Cardiac fibroblast (primary cell): Measurements from ENCODE around the gene SLC23A2.

Source experiments
- DNase-seq, 2 donors: peaks; one replicate each; pipeline versions ENCODE4 v3.0.0 to v3.0.0-alpha.2; 2010; ENCODE audit warnings: low read depth in 2 of 2
- H3K4me3 ChIP-seq, 2 donors: replicated peaks in 1 of 2; 1 replicate in 1 of 2; 2 replicates in 1 of 2; pipeline ENCODE4 v1.5.1; 2011; ENCODE audit warnings: low read depth in 2 of 2, low read length in 2 of 2, mild to moderate bottlenecking in 2 of 2, moderate library complexity in 1 of 2
- CTCF ChIP-seq: IDR thresholded peaks from one replicate; pipeline ENCODE4 v1.5.1; 2011; ENCODE audit warnings: low read depth, mild to moderate bottlenecking, low read length, inconsistent platforms

SLC23A2 gene

DNA sequence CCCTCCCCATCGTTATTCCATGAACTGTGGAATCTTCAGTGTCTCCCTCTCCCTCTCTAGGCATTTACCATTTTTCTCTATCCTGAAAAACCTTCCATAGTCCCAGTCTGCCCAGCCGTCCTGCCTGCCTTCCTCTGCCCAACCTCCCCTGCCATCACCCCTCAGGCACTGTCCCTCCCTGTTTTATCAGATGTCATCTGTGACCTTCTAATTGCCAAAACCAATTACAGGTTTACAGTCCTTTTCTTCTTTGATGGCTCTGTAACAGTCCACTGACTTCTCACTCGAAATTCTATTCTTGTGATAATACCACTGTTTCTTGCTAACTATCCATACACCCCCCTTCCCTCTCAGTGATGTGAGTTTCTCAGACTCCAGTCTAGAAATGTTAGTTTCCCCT is 2.3 kb upstream of the SLC23A2 start:
- H3K4me3 ChIP-seq, result no peak overlapping the region
- no peak for TF ChIP-seq CTCF
- no peak for DNase-seq

DNA sequence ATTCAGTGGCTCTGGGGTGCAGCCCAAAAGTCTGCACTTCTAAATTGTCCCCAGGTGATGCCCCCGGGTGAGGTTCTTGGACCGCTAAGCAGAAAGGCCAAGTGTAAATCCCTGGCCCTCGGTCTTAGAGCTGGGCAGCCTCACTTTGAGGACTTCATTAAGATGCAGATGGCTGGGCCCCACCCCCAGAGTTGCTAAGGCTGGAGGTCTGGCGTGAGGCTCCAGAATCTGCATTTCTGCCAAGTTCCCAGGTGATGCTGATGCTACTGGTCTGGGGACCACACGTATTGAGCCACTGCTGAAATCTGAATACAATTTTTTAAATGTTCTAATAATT is 735 bp upstream of the SLC23A2 start:
- peak overlapping the region; percentile 68 to 73 for H3K4me3 ChIP-seq
- TF ChIP-seq CTCF, result no peak
- no peak for DNase-seq

DNA sequence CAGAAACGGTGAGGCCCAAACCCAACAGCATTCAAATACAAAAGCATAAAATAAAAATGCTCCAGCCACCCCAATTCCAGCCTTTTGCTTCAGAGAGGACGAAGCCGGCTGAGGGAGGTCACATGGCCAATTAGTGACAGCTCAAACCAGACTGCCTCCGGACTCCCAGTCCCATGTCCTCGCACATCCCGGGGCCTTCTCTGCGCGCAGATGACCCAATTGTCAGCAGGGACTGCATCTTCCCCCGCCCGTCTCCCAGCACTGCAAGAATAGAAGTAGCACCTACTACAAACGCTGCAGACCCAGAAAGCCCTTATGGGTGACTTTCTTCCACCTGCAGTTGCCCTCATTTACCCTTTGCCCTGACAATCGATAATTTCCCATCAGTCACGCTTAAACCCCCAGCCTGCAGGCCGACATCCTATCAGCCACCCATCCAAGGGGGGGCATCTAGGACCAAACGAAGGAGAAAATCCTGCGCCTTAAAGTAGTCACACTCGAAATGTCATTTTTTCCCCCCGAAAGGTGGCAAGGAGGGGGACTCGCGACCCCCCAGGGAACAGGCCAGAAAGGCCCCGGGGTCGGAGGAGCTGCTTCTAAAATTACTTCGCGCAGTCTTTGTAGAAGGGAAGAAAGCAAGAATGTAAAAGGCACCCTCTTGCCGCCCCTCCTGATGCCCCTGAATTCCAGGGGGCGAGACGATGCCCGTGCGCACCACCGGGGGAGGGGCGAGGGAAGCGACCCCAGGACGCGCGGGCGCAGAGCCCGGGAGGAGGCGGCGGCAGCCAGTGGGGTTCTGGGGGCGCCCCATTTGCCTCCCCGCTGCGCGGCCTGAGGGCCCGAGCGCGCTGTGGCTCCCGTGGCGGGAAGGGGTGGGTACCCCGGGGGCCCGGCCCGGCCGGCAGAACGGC is 792 bp downstream of the SLC23A2 start:
- no peak for TF ChIP-seq CTCF
- peak overlapping the region; percentile 68 to 70 for H3K4me3 ChIP-seq
- peak in 1 of 2 donors; percentile 17 for DNase-seq

- DNase-seq, result no peak
- no peak overlapping the region for H3K4me3 ChIP-seq
- no peak for TF ChIP-seq CTCF
These were observed 1.5 kb downstream of the SLC23A2 start for GRCh38 chr20:4999788-5000187.

- no peak for DNase-seq
- no peak overlapping the region for H3K4me3 ChIP-seq
- peak; percentile 11 for TF ChIP-seq CTCF
These were observed 3.1 kb downstream of the SLC23A2 start for GRCh38 chr20:4998160-4998651.

GRCh38 chr20:4997222-4997621 is 4.1 kb downstream of the SLC23A2 start:
- no peak overlapping the region for H3K4me3 ChIP-seq
- no peak for DNase-seq
- no peak for TF ChIP-seq CTCF
